ENCODE data around the gene NR5A2.

Gene NR5A2

DNA sequence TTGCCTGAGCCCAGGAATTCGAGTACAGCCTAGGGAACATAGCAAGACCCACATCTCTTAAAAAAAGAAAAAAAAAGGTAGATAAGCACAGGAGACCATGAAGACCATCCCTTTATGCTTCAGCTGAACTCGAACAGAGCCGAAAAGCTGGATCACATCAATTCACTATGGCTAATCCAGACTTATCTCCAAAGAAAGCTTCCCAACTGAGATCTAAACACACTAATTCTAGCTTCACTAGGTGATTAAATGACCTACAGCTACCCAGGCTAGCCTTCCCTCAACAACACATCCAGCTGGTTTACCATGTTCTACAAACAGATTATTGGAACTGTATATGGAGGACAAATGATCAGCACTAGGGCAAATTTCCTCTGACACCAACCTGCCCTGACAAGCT, 44.0 kb upstream of the NR5A2 start:
- Histone ChIP-seq H3K4me3 (replicated peaks; ENCODE audit: low read depth, low read length) (no peak overlapping the region), H3K36me3 (ENCODE audit: control insufficient read depth, insufficient read depth, low read length) (no peaks in the 10 kb centered on the region), H3K27me3 (replicated peaks; ENCODE audit: control insufficient read depth, insufficient read depth, low read length) (no peaks in the 10 kb centered on the region; the same call in 1 of the 2 replicates)
- TF ChIP-seq, protein P1, sequence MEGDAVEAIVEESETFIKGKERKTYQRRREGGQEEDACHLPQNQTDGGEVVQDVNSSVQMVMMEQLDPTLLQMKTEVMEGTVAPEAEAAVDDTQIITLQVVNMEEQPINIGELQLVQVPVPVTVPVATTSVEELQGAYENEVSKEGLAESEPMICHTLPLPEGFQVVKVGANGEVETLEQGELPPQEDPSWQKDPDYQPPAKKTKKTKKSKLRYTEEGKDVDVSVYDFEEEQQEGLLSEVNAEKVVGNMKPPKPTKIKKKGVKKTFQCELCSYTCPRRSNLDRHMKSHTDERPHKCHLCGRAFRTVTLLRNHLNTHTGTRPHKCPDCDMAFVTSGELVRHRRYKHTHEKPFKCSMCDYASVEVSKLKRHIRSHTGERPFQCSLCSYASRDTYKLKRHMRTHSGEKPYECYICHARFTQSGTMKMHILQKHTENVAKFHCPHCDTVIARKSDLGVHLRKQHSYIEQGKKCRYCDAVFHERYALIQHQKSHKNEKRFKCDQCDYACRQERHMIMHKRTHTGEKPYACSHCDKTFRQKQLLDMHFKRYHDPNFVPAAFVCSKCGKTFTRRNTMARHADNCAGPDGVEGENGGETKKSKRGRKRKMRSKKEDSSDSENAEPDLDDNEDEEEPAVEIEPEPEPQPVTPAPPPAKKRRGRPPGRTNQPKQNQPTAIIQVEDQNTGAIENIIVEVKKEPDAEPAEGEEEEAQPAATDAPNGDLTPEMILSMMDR (IDR thresholded peaks at IDR 0.05; ENCODE audit: insufficient read depth, low read length, poor library complexity, severe bottlenecking), result no peak
- DNase-seq (ENCODE audit: extremely low read depth, insufficient read length), result no peak

DNA sequence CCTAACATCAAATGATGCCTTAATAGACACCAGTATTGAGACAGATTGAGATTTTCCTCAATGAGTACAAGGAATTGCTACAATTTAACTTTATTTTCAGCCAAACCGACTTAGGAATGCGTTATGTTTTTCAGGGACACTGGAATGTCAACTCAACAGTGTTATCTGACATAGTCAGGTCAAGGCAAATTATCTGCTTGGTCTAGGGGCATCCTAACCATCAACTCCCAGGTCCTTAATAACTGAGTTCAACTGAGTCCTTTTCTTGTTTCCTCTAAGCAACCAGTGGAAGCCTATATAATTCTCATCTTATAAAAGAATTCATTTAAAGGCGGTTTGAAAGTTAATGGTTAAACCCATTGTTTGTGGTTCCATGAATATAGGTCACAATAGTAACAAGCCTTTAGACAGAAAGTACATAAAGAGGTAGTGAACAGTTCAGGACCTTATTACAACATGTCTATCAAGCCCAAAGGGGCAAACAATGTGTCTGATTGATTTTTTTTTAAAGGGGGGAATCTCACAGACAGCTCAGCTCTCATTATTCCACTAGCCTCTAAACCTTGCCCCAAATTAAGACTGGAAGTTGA, 32.3 kb upstream of the NR5A2 start:
- TF ChIP-seq, protein P1 (IDR thresholded peaks at IDR 0.05; ENCODE audit: insufficient read depth, low read length, poor library complexity, severe bottlenecking), result no peak
- H3K36me3 ChIP-seq (ENCODE audit: control insufficient read depth, insufficient read depth, low read length), result no peaks in the 10 kb centered on the region
- H3K4me3 ChIP-seq (replicated peaks; ENCODE audit: low read depth, low read length), result no peak overlapping the region
- no peak for DNase-seq (ENCODE audit: extremely low read depth, insufficient read length)
- no peaks in the 10 kb centered on the region for H3K27me3 ChIP-seq (replicated peaks; ENCODE audit: control insufficient read depth, insufficient read depth, low read length)

DNA sequence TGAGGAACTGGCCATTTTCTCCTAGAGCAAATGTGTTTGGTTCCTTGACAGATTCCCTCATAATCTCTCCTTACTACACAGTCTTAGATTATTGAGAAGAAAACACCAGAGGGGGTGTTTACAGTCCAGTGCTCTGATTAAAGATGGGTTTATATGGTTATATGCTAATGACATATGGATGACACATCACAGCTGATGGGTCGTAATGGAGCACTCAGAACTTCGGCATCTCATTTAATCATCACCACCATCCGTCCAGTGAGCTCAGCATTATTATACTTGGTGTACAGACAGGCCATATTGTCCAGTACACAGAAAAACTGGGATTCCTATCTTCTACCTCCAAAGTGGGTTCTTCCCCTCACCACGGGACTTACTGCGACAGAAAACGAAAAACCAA, 22.3 kb upstream of the NR5A2 start:
- H3K27me3 ChIP-seq (replicated peaks; ENCODE audit: control insufficient read depth, insufficient read depth, low read length), result no peaks in the 10 kb centered on the region; the same call in 1 of the 2 replicates
- TF ChIP-seq, protein P1 (IDR thresholded peaks at IDR 0.05; ENCODE audit: insufficient read depth, low read length, poor library complexity, severe bottlenecking), result no peak
- no peak overlapping the region for H3K4me3 ChIP-seq (replicated peaks; ENCODE audit: low read depth, low read length)
- DNase-seq (ENCODE audit: extremely low read depth, insufficient read length), result no peak
- H3K36me3 ChIP-seq (ENCODE audit: control insufficient read depth, insufficient read depth, low read length), result no peaks in the 10 kb centered on the region

DNA sequence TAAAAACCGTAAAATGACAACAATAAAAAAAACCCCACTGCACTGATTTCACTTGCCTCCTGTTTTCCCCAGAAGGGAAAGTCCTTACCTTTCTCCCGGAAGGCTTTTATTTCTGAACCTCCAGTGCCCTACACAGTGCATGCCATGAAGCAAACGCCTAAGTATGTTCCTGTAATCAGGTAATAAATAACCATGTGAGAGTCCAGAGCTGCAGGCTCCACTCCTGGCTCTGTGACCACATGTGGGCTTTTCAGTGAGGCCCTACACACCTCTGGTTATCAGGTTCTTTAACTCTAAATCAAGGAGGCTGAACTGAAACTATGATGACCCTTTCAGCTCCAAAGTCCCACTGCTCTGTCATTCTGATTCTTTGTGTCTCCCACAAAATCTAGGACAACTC, 20.8 kb upstream of the NR5A2 start:
- TF ChIP-seq, protein P1 (IDR thresholded peaks at IDR 0.05; ENCODE audit: insufficient read depth, low read length, poor library complexity, severe bottlenecking), result no peak
- Histone ChIP-seq H3K27me3 (replicated peaks; ENCODE audit: control insufficient read depth, insufficient read depth, low read length) (no peaks in the 10 kb centered on the region; the same call in 1 of the 2 replicates), H3K4me3 (replicated peaks; ENCODE audit: low read depth, low read length) (no peak overlapping the region), H3K36me3 (ENCODE audit: control insufficient read depth, insufficient read depth, low read length) (no peaks in the 10 kb centered on the region)
- no peak for DNase-seq (ENCODE audit: extremely low read depth, insufficient read length)

DNA sequence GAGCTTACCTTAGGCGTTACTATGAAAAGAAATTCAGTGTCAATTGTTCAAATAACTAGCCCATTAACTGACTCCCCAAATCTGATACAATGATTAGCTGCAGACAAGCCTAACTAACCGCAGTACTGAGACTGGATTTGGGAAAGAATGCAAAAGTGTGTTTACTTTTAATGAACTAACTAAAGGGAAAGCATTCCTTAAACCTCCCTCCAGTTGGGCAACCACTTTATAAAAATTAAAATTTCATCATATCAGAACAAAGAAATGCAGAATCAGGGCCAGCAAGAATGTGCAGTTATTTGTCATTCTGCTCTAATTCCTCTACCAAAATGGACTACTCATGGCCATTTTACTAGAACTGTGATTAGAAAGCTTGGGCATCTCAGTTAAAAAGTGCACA, 11.7 kb upstream of the NR5A2 start:
- no peak for DNase-seq (ENCODE audit: extremely low read depth, insufficient read length)
- TF ChIP-seq, protein P1 (IDR thresholded peaks at IDR 0.05; ENCODE audit: insufficient read depth, low read length, poor library complexity, severe bottlenecking), result no peak
- Histone ChIP-seq H3K27me3 (replicated peaks; ENCODE audit: control insufficient read depth, insufficient read depth, low read length) (no peaks in the 10 kb centered on the region), H3K4me3 (replicated peaks; ENCODE audit: low read depth, low read length) (no peak overlapping the region), H3K36me3 (ENCODE audit: control insufficient read depth, insufficient read depth, low read length) (no peaks in the 10 kb centered on the region)
